ENCODE measurements around the gene SHTN1.

Gene SHTN1

GRCh38 chr10:116919706-116920105 is 85.3 kb downstream of the SHTN1 start:
- Mint-ChIP-seq H3K27ac (no peak overlapping the region), H3K27me3 (no peaks in the 10 kb centered on the region), H3K9me3 (no peaks in the 10 kb centered on the region)

DNA sequence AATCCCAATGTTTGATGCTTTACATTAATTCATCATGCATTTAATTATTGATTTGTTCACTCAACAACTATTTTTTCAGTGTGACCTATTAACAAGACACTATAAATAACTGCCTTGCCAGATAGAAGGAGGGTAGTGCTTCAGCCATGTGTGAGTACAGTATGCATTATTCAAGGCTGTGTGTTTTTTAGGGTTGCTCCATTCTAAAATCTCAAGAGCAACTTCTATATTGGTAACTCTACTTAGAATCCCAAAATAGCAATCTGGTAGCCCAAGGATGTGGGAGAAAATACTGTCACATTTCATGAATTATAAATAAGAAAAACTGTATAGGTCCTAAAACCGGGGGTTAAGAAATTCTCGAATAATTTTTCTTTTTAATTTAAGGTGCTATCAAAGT is 85.8 kb downstream of the SHTN1 start:
- H3K4me1 Mint-ChIP-seq (ENCODE audit: low read depth in 2 of 2), result no peaks in the 10 kb centered on the region
- H3K27me3 Mint-ChIP-seq, result no peaks in the 10 kb centered on the region
- no peak overlapping the region for H3K27ac Mint-ChIP-seq
- H3K9me3 Mint-ChIP-seq, result no peaks in the 10 kb centered on the region
- ATAC-seq (replicated peaks) (no peak), DNase-seq (no peak)
- H3K4me3 Mint-ChIP-seq, result no peak overlapping the region
- no peaks in the 10 kb centered on the region for H3K36me3 Mint-ChIP-seq (ENCODE audit: insufficient read depth)

More at GRCh38 chr10:116919706-116920105, 85.3 kb downstream of the SHTN1 start:
- no peaks in the 10 kb centered on the region for H3K36me3 Mint-ChIP-seq (ENCODE audit: insufficient read depth)
- H3K4me1 Mint-ChIP-seq (ENCODE audit: low read depth in 2 of 2), result no peaks in the 10 kb centered on the region
- ATAC-seq (replicated peaks) (no peak), DNase-seq (no peak)
- H3K4me3 Mint-ChIP-seq, result no peak overlapping the region

DNA sequence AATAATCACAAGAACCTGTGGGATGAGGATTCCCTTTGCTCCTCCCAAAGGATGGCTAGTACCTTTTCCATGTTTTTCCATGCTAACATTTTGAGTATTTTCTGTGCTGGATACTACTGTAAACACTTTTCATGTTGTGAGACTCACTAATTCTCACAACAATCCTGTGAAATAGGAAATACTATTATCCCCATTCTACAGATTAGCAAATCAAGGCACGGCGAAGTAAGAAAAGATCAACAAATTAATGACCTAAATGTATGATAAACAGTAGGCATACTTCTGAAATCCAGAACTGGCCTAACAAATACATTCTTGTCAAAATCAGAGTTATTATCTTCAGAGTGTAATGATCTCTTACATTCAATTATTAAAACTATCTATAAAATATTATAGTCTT is 86.4 kb downstream of the SHTN1 start:
- Mint-ChIP-seq H3K9me3 (no peaks in the 10 kb centered on the region), H3K27ac (no peak overlapping the region), H3K4me3 (no peak overlapping the region), H3K4me1 (ENCODE audit: low read depth in 2 of 2) (no peaks in the 10 kb centered on the region), H3K36me3 (ENCODE audit: insufficient read depth) (no peaks in the 10 kb centered on the region), H3K27me3 (no peaks in the 10 kb centered on the region)
- ATAC-seq (replicated peaks), result no peak
- no peak for DNase-seq

DNA sequence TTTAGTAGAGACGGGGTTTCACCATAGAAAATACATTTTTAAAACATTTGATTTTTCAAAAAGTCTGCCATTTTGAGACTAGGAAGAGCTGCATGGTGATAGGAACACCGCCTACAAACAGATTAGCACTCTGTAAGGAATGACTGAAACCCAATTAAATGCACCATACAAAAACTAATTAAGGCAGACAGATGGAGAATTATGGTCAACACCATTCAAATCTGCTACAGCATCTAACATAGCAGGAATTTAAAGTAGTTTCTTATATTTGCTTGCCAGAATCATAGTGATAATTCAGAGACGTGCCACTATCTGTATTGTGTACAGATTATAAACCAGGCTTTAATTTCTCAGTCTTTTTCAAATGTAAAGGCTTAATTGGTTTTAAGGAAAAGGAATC is 87.5 kb downstream of the SHTN1 start:
- no peak overlapping the region for H3K27ac Mint-ChIP-seq
- no peaks in the 10 kb centered on the region for H3K4me1 Mint-ChIP-seq (ENCODE audit: low read depth in 2 of 2)
- no peak overlapping the region for H3K4me3 Mint-ChIP-seq
- H3K27me3 Mint-ChIP-seq, result no peaks in the 10 kb centered on the region
- DNase-seq, result no peak
- no peaks in the 10 kb centered on the region for H3K9me3 Mint-ChIP-seq
- no peaks in the 10 kb centered on the region for H3K36me3 Mint-ChIP-seq (ENCODE audit: insufficient read depth)
- no peak for ATAC-seq (replicated peaks)

GRCh38 chr10:116915340-116915739 is 89.6 kb downstream of the SHTN1 start:
- no peaks in the 10 kb centered on the region for H3K4me1 Mint-ChIP-seq (ENCODE audit: low read depth in 2 of 2)
- no peaks in the 10 kb centered on the region for H3K9me3 Mint-ChIP-seq
- no peak for DNase-seq
- H3K27ac Mint-ChIP-seq, result no peak overlapping the region
- ATAC-seq (replicated peaks), result no peak
- no peaks in the 10 kb centered on the region for H3K27me3 Mint-ChIP-seq
- no peaks in the 10 kb centered on the region for H3K36me3 Mint-ChIP-seq (ENCODE audit: insufficient read depth)
- no peak overlapping the region for H3K4me3 Mint-ChIP-seq

DNA sequence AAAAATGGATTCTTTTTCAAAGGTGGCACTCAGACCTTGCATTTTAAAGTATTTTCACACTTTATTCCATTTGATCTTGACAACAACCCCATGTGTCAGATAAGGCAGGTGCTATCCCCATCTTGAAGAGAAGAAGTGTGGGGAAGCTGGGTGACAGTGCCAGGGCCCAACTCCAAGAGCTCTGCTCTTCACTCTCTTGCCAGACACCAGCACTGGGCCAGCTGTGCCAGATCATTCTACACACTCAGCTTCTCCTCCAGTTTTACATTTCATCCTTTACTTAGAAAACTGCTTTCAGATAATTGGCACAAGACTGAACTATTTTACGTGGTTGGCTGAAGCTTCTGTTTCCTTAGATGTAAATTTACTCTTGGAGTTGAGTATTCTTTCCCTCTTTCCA is 91.3 kb downstream of the SHTN1 start:
- Mint-ChIP-seq H3K4me3 (no peak overlapping the region), H3K4me1 (ENCODE audit: low read depth in 2 of 2) (no peaks in the 10 kb centered on the region), H3K27ac (no peak overlapping the region), H3K27me3 (no peaks in the 10 kb centered on the region), H3K36me3 (ENCODE audit: insufficient read depth) (no peaks in the 10 kb centered on the region), H3K9me3 (no peaks in the 10 kb centered on the region)
- ATAC-seq (replicated peaks) (no peak), DNase-seq (no peak)

GRCh38 chr10:116912162-116912561 is 92.8 kb downstream of the SHTN1 start:
- no peak overlapping the region for H3K27ac Mint-ChIP-seq
- H3K36me3 Mint-ChIP-seq (ENCODE audit: insufficient read depth), result no peaks in the 10 kb centered on the region
- H3K27me3 Mint-ChIP-seq, result no peaks in the 10 kb centered on the region
- H3K9me3 Mint-ChIP-seq, result no peaks in the 10 kb centered on the region
- DNase-seq (no peak), ATAC-seq (replicated peaks) (no peak)
- no peaks in the 10 kb centered on the region for H3K4me1 Mint-ChIP-seq (ENCODE audit: low read depth in 2 of 2)
- no peak overlapping the region for H3K4me3 Mint-ChIP-seq

DNA sequence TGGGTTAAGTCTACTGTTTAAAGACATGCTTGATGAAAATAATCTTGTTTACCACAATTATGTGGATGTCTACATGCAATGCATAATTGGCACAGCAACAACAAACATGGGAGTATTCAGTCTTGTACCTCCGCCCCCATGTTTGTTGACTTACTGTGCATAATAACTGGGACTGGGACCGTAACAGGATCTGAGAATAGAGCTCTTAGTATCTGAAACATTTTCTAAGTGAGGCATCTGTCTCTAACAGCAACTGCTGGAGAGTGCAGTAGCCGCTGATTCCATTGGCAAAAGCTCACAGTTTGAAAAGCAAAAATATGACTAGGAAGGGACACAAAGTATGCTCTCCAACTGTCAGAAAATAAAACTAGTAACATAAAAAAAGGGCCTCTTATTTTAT is 94.1 kb downstream of the SHTN1 start:
- no peak for DNase-seq
- H3K4me3 Mint-ChIP-seq, result no peak overlapping the region
- no peak for ATAC-seq (replicated peaks)
- no peak overlapping the region for H3K27ac Mint-ChIP-seq
- no peaks in the 10 kb centered on the region for H3K9me3 Mint-ChIP-seq
- H3K36me3 Mint-ChIP-seq (ENCODE audit: insufficient read depth), result no peaks in the 10 kb centered on the region
- no peaks in the 10 kb centered on the region for H3K27me3 Mint-ChIP-seq
- H3K4me1 Mint-ChIP-seq (ENCODE audit: low read depth in 2 of 2), result no peaks in the 10 kb centered on the region

DNA sequence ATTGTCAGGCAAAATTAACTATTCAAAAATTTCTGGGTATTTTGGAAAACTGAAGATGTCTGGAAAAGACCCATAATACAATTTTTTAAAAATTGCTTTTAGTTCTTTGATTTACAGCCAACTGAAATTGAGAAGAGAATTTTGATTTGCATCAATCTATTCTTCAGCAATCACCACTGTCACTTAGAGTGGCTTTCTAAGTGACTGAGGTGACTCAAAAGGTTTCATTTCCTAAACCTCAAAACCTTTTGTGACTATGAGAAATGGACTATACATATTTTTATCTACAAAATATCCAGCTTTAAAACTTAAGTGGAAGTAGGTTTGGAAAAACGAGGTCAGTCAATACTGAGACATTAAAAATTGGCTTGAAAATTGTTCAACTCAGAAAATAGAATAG is 95.7 kb downstream of the SHTN1 start:
- no peaks in the 10 kb centered on the region for H3K27me3 Mint-ChIP-seq
- H3K4me3 Mint-ChIP-seq, result no peak overlapping the region
- no peaks in the 10 kb centered on the region for H3K9me3 Mint-ChIP-seq
- no peak overlapping the region for H3K27ac Mint-ChIP-seq
- H3K4me1 Mint-ChIP-seq (ENCODE audit: low read depth in 2 of 2), result no peaks in the 10 kb centered on the region
- ATAC-seq (replicated peaks), result no peak
- DNase-seq, result no peak
- no peaks in the 10 kb centered on the region for H3K36me3 Mint-ChIP-seq (ENCODE audit: insufficient read depth)

DNA sequence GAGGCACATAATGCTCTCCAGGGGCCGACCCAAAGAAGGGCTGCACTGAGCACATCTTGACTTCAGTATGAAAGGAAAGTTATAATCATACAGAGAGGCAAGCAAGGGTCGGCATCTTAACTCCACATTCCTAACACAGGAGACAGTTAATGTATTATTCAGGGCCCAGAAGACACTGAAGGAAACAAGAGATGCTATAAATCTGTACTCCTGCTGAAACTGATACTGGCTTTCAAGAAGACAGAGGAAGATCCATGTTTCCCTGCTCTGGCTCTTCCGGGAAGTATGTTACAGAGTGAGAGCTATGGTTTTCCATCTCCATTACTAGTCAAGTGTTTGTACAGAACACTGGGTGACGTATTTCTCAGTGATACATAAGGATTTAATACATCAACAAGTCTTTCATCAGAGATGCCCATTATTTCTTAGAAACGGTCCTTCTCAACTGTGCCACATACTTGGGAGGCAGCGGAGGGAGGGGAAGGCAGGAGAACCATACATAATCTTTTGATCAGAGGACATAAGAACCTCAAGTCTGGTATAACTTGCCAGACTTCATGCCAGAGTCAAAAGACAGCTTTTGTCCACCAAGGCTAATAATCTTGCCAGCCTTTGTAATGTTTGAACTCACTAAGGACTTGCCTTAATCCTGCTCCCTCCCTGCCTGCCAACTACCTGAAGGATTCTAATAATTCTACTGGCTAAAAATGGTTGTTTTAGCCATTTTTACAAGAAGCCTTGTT is 97.6 kb downstream of the SHTN1 start:
- no peak for ATAC-seq (replicated peaks)
- Mint-ChIP-seq H3K4me3 (no peak overlapping the region), H3K4me1 (ENCODE audit: low read depth in 2 of 2) (no peaks in the 10 kb centered on the region), H3K27ac (no peak overlapping the region), H3K27me3 (no peaks in the 10 kb centered on the region), H3K36me3 (ENCODE audit: insufficient read depth) (no peaks in the 10 kb centered on the region), H3K9me3 (no peaks in the 10 kb centered on the region)
- DNase-seq, result no peak

DNA sequence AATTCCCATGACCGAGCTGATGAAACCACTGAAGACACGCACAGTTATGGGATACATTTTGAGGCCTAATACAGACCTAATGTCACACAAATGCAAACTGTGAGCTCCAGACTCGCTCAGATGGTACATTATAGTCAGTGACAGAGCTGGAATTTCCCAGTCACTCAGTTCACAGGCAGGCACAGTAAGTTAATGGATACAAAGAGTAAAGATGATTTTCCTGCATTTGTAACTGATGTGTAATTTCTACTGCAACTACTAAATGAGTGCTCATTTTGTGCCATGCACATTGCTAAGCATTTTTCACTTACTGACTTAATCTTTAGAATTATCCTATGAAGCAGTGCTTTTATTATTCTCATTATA is 99.2 kb downstream of the SHTN1 start:
- H3K4me1 Mint-ChIP-seq (ENCODE audit: low read depth in 2 of 2), result no peaks in the 10 kb centered on the region
- ATAC-seq (replicated peaks) (no peak), DNase-seq (no peak)
- H3K27me3 Mint-ChIP-seq, result no peaks in the 10 kb centered on the region
- no peaks in the 10 kb centered on the region for H3K9me3 Mint-ChIP-seq
- H3K27ac Mint-ChIP-seq, result no peak overlapping the region
- no peak overlapping the region for H3K4me3 Mint-ChIP-seq
- H3K36me3 Mint-ChIP-seq (ENCODE audit: insufficient read depth), result no peaks in the 10 kb centered on the region

DNA sequence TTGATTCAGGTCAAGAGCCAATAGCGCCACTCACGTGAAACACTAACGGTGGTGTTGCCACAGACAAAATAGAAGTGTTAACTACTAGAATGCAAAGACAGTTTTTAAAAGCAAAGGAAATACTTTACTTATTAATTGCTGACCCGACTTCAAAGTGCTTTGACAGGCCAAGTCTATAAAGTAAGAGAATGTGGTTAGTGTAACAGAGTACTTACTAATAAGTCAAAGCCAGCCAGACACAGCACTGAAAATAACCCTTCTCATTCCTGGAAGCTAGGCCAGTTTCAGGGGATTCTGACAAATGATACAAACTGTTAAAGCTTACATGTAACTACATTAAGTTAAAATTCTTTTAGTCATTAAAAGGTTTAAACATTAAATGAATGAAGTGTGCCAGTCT is 105.4 kb downstream of the SHTN1 start:
- no peak overlapping the region for H3K4me3 Mint-ChIP-seq
- H3K27me3 Mint-ChIP-seq, result no peaks in the 10 kb centered on the region
- DNase-seq, result no peak
- H3K9me3 Mint-ChIP-seq, result no peaks in the 10 kb centered on the region
- no peaks in the 10 kb centered on the region for H3K36me3 Mint-ChIP-seq (ENCODE audit: insufficient read depth)
- no peak overlapping the region for H3K27ac Mint-ChIP-seq
- H3K4me1 Mint-ChIP-seq (ENCODE audit: low read depth in 2 of 2), result no peaks in the 10 kb centered on the region
- ATAC-seq (replicated peaks), result no peak

GRCh38 chr10:116893686-116894037 is 111.3 kb downstream of the SHTN1 start:
- Mint-ChIP-seq H3K4me3 (no peak overlapping the region), H3K36me3 (ENCODE audit: insufficient read depth) (no peaks in the 10 kb centered on the region)

DNA sequence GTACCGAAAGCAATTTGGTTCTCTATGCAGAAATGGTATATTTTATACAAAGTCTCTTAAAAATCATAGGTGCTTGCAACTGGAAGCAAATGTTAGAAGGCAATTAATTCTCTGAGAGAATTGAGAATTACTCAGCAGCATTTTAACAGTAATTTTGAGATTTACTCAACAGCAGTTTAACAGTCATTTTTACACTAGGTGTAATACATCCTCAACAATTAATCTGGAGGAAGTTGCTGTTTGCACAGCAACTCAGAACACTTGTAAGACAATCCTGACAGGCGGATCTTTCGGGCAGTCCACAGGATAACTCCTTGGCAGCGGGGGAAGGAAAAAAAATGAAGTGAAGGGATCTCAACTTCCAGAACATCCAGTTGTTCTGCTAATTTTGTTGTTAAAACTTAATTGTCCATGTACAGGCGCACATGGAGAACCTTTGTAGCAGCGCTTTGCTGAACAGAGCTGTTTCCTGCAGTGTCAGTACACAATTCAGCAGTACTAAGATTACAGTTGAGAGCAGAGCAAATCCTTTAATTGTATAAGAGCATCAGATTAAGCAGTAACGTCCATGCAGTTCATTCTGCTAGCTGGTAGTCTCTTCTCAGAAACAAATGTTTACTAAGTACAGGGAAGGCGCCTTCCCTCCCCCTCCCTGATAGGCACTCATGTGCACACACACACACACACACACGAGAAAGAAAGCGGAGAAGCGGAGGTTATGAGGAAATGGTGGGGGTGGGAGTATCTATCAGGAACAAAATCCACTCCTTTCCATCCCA is 111.9 kb downstream of the SHTN1 start:
- no peaks in the 10 kb centered on the region for H3K36me3 Mint-ChIP-seq (ENCODE audit: insufficient read depth)
- H3K4me3 Mint-ChIP-seq, result no peak overlapping the region
- peaks cover 0 to 13% of the 10 kb centered on the region in 2 donors for H3K27me3 Mint-ChIP-seq
- no peak overlapping the region for H3K27ac Mint-ChIP-seq
- H3K4me1 Mint-ChIP-seq (ENCODE audit: low read depth in 2 of 2), result peaks cover 0 to 2% of the 10 kb centered on the region in 2 donors
- H3K9me3 Mint-ChIP-seq, result no peaks in the 10 kb centered on the region
- DNase-seq (no peak), ATAC-seq (replicated peaks) (no peak)

More at GRCh38 chr10:116893686-116894037, 111.3 kb downstream of the SHTN1 start:
- no peak for DNase-seq
- Mint-ChIP-seq H3K27ac (no peak overlapping the region), H3K27me3 (peaks cover 0 to 13% of the 10 kb centered on the region in 2 donors), H3K4me1 (ENCODE audit: low read depth in 2 of 2) (peaks cover 0 to 2% of the 10 kb centered on the region in 2 donors), H3K9me3 (no peaks in the 10 kb centered on the region)
- no peak for ATAC-seq (replicated peaks)
